Panc1 (cell line): ENCODE measurements around the gene WAPL. TPM values are rescaled to one million over a fixed set of nuclear protein-coding genes. Genes with fewer than 3 reads are reported as not detected.
"Not testable (repeated sequence)": the region's sequence is repeated elsewhere in the genome, so short reads cannot be mapped to it uniquely, and the experiment has no call there.

Experiments used
- ATAC-seq: fragments of 200-7000 bp; cut with Tn5 transposase; 2 replicates; pipeline ENCODE4 v1.9.1; 2020; ENCODE audit warnings: mild to moderate bottlenecking, moderate library complexity
- BruUV-seq: library from RNA; stranded (reverse); fragments of 400-500 nt; replicated peaks from 2 replicates; lab custom pipeline; 2021; lab: Mats Ljungman, UMichigan
- CTCF ChIA-PET: fragments of 300-600 bp; sonication (Branson Sonifier 250); formaldehyde crosslinking; loops from one replicate; lab custom pipeline; 2022; ENCODE audit warnings: antibody characterized with exemption; lab: Charles Lee
- POLR2A ChIA-PET: fragments of 300-600 bp; sonication (Branson Sonifier 250); formaldehyde crosslinking; loops from one replicate; lab custom pipeline; 2022; ENCODE audit warnings: antibody characterized with exemption; lab: Charles Lee
- DNase-seq: peaks from one replicate; pipeline ENCODE4 v3.0.0-alpha.2; 2010; ENCODE audit warnings: low read depth, low spot score
- H3K27ac ChIP-seq: 2 replicates; pipeline ENCODE4 v1.5.1; 2011; ENCODE audit warnings: mild to moderate bottlenecking, low read length, inconsistent platforms
- H3K27me3 ChIP-seq: fragments of 200-500 bp; sonication (Bioruptor generic); 2 replicates; pipeline ENCODE4 v1.6.0; 2014; ENCODE audit warnings: low read length, inconsistent platforms; ENCODE audit not compliant: control insufficient read depth, insufficient read depth
- H3K36me3 ChIP-seq: fragments of 200-500 bp; sonication (Bioruptor generic); 2 replicates; pipeline ENCODE4 v1.5.1; 2014; ENCODE audit warnings: inconsistent platforms, mild to moderate bottlenecking, low read length, moderate library complexity; ENCODE audit not compliant: control insufficient read depth, insufficient read depth
- H3K4me1 ChIP-seq: 2 replicates; pipeline ENCODE4 v1.5.1; 2011; ENCODE audit warnings: inconsistent platforms, mild to moderate bottlenecking, low read length, moderate library complexity; ENCODE audit not compliant: control insufficient read depth, insufficient read depth
- H3K4me3 ChIP-seq, 2 experiments: 2 replicates each; pipeline ENCODE4 v1.5.1; 2011 to 2012; ENCODE audit warnings: low read depth in 2 of 2, low read length in 2 of 2, mild to moderate bottlenecking in 2 of 2, inconsistent platforms in 1 of 2, moderate library complexity in 1 of 2
- H3K9me3 ChIP-seq: fragments of 200-500 bp; sonication (Bioruptor generic); 2 replicates; pipeline ENCODE4 v1.5.1; 2014; ENCODE audit warnings: low read depth, mild to moderate bottlenecking, inconsistent platforms, low read length, moderate library complexity; ENCODE audit not compliant: control insufficient read depth, insufficient read depth
- CTCF ChIP-seq: fragments of 450-650 bp; IDR thresholded peaks from 2 replicates; pipeline ENCODE4 v1.5.1; 2017; ENCODE audit warnings: mild to moderate bottlenecking
- POLR2AphosphoS5 ChIP-seq: IDR thresholded peaks from 2 replicates; pipeline ENCODE4 v1.6.1; 2012; ENCODE audit warnings: mild to moderate bottlenecking, low read depth, low read length, moderate library complexity
- REST ChIP-seq, 2 experiments: IDR thresholded peaks; 2 replicates each; pipeline ENCODE4 v1.6.1; 2011 to 2012; ENCODE audit warnings: low read depth in 2 of 2, control low read depth in 1 of 2, low read length in 1 of 2, mild to moderate bottlenecking in 1 of 2, moderate library complexity in 1 of 2; ENCODE audit not compliant: insufficient read depth in 1 of 2
- SIN3A ChIP-seq: IDR thresholded peaks from 2 replicates; pipeline ENCODE4 v1.6.1; 2012; ENCODE audit warnings: low read depth, mild to moderate bottlenecking, low read length, moderate library complexity, borderline replicate concordance; ENCODE audit not compliant: insufficient read depth
- TCF7L2 ChIP-seq: IDR thresholded peaks from 2 replicates; pipeline ENCODE4 v1.6.1; 2011; ENCODE audit warnings: mild to moderate bottlenecking, low read depth, low read length, inconsistent platforms
- in situ Hi-C: cut with HindIII; loops from 2 replicates; pipeline ENCODE4 v1.10.0; 2016; ENCODE audit warnings: low sequenced_read_pairs, low pct_unique_long_range_greater_than_20kb
- intact Hi-C: fragments of 100-400 bp; cut with micrococcal nuclease; formaldehyde crosslinking; loops from one replicate; pipeline ENCODE4 v1.10.0; 2022; ENCODE audit not compliant: unreplicated experiment
- total RNA-seq: library from RNA; stranded (reverse); gene quantifications from one replicate; pipeline ENCODE4 v1.2.1, GENCODE V29; 2021; ENCODE audit not compliant: unreplicated experiment

The WAPL gene
- total RNA-seq, 1 experiment from 2014 or later, result 56.2 TPM

DNA sequence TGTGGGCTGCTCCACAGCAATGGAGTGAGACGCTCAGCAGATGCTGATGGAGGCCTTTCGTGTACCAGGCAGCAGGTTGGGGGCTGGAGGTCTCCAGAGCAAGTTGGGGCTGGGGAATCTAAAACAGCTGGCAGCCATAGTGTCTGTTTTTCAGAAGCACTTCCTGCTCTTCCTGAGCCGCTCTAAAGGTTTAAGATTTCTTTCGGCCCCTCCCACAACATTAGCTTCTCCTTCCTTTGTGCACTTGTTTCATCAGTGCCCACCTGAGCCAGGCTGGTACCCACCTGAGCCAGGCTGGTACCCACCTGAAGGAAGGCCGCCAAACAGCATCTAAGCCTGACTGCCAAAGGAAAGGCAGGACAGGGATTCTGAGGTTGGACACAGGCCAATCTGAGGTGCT lies 18.4 kb upstream of the WAPL start:
- intact Hi-C loops, result no loop called here
- no peaks in the 10 kb centered on the region for H3K27me3 ChIP-seq
- ATAC-seq (no peak), DNase-seq (no peak)
- peaks cover 3% of the 10 kb centered on the region; the same call in 1 of the 2 replicates for H3K4me1 ChIP-seq
- CTCF ChIA-PET, result no interaction called here
- no TSS peak for BruUV-seq
- POLR2A ChIA-PET, result no interaction called here
- H3K36me3 ChIP-seq, result no peaks in the 10 kb centered on the region
- TF ChIP-seq SIN3A (no peak), POLR2AphosphoS5 (no peak), REST (IDR thresholded peaks at IDR 0.05; ENCODE audit: insufficient read depth in 1 of 2, low read depth in 2 of 2, low read length in 1 of 2) (no peak)
- H3K4me3 ChIP-seq, result no peak overlapping the region
- no peaks in the 10 kb centered on the region for H3K9me3 ChIP-seq
- H3K27ac ChIP-seq, result no peak overlapping the region
- in situ Hi-C loops, result no loop called here

- no peaks in the 10 kb centered on the region for H3K36me3 ChIP-seq
- H3K27me3 ChIP-seq, result no peaks in the 10 kb centered on the region
- intact Hi-C loops, result no loop called here
- H3K27ac ChIP-seq, result no peak overlapping the region
- no TSS peak for BruUV-seq
- ATAC-seq, result no peak
- in situ Hi-C loops, result no loop called here
- ChIA-PET CTCF (no interaction called here), POLR2A (no interaction called here)
- TF ChIP-seq TCF7L2, result no peak
- TF ChIP-seq CTCF, result no peak
- TF ChIP-seq SIN3A, result no peak
- TF ChIP-seq REST (IDR thresholded peaks at IDR 0.05; ENCODE audit: insufficient read depth in 1 of 2, low read depth in 2 of 2, low read length in 1 of 2), result no peak
- TF ChIP-seq POLR2AphosphoS5, result no peak
- no peaks in the 10 kb centered on the region for H3K9me3 ChIP-seq
- no peak for DNase-seq
- no peak overlapping the region for H3K4me3 ChIP-seq
- peaks cover 5% of the 10 kb centered on the region; the same call in 1 of the 2 replicates for H3K4me1 ChIP-seq
Observed at GRCh38 chr10:86538547-86538946, 17.0 kb upstream of the WAPL start.

- BruUV-seq, in situ Hi-C loops, POLR2A ChIA-PET: not testable (repeated sequence)
Observed at GRCh38 chr10:86538040-86538439, 16.4 kb upstream of the WAPL start.

More at GRCh38 chr10:86538040-86538439, 16.4 kb upstream of the WAPL start:
- H3K9me3 ChIP-seq, H3K27ac ChIP-seq, CTCF ChIA-PET, H3K27me3 ChIP-seq, intact Hi-C loops, H3K36me3 ChIP-seq, H3K4me3 ChIP-seq, DNase-seq, H3K4me1 ChIP-seq, ATAC-seq: not testable (repeated sequence)
